ENCODE measurements around the gene UMODL1.

DNA sequence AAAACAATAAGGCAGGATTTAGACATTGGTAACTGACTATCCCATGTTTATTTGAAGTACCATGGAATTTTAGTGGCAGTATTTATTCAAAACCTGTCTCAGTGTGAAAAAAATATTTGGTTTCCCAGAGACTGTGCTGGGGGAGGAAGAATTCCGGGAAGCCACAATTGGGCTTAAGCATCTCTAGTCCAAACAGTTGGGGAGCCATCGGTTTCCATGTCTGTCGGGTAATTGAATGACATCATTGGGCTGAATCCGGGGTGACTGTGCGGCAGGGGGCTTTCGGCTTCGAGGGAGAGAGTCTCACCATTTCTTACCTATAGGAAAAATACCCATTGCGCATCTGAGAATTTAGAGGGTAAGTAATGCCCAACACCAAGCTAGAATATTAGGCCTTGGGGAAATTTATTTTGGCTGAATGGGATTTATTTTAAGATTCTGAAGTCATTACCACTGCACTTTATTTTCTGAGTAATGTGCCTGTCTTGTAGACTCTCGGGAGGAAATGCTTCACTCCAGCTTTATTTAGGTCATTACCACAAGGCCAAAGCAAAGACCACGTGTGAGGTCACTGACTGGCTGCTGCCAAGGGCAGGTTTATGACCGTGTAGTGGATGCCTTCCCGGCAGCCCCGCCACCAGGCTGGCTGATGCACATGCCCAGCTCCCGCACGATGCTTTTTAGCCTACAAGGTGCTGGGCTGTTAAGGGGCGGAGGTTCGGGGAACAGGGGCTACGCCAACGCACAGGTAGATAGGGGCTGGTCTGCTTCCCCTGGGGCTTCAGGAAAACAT lies 23.1 kb upstream of the UMODL1 start:
- TF ChIP-seq, protein P1, sequence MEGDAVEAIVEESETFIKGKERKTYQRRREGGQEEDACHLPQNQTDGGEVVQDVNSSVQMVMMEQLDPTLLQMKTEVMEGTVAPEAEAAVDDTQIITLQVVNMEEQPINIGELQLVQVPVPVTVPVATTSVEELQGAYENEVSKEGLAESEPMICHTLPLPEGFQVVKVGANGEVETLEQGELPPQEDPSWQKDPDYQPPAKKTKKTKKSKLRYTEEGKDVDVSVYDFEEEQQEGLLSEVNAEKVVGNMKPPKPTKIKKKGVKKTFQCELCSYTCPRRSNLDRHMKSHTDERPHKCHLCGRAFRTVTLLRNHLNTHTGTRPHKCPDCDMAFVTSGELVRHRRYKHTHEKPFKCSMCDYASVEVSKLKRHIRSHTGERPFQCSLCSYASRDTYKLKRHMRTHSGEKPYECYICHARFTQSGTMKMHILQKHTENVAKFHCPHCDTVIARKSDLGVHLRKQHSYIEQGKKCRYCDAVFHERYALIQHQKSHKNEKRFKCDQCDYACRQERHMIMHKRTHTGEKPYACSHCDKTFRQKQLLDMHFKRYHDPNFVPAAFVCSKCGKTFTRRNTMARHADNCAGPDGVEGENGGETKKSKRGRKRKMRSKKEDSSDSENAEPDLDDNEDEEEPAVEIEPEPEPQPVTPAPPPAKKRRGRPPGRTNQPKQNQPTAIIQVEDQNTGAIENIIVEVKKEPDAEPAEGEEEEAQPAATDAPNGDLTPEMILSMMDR (IDR thresholded peaks at IDR 0.05; ENCODE audit: low read length), result no peak
- TF ChIP-seq EZH2 (optimal IDR thresholded peaks at IDR 0.05; ENCODE audit: low read depth, low read length), result no peak
- no peak for TF ChIP-seq EZH2phosphoT487 (IDR thresholded peaks at IDR 0.05; ENCODE audit: low read length)

Data from MM.1S (cell line).